Activated CD4-positive, alpha-beta memory T cell treated with anti-CD3 and anti-CD28 coated beads, Interleukin-2, amount 10 ng/mL, durations not matched to agents 7 days and 5 days (primary cell): ENCODE results near the gene RBFOX2. TPM values are rescaled to one million over a fixed set of nuclear protein-coding genes. Genes with fewer than 3 reads are reported as not detected.
"Not testable (repeated sequence)": the region's sequence is repeated elsewhere in the genome, so short reads cannot be mapped to it uniquely, and the experiment has no call there.

ENCODE experiments used
- CTCF ChIA-PET: fragments of 350-600 bp; sonication (Branson Sonifier 250); formaldehyde crosslinking; loops from one replicate; lab custom pipeline; 2021; ENCODE audit warnings: antibody characterized with exemption, inconsistent platforms; lab: Charles Lee
- POLR2A ChIA-PET: fragments of 350-600 bp; sonication (Branson Sonifier 250); formaldehyde crosslinking; loops from one replicate; lab custom pipeline; 2021; ENCODE audit warnings: antibody characterized with exemption; lab: Charles Lee
- DNase-seq: peaks from one replicate; pipeline ENCODE4 v3.0.0-alpha.2; 2020
- H3K27ac Mint-ChIP-seq: one replicate; pipeline ENCODE4 v1.8.0; 2021; ENCODE audit warnings: mild to moderate bottlenecking, mixed read lengths
- H3K27me3 Mint-ChIP-seq: one replicate; pipeline ENCODE4 v1.8.0; 2021; ENCODE audit warnings: mixed read lengths
- H3K36me3 Mint-ChIP-seq: one replicate; pipeline ENCODE4 v1.8.0; 2021; ENCODE audit warnings: low read depth, mixed read lengths
- H3K4me1 Mint-ChIP-seq: one replicate; pipeline ENCODE4 v1.8.0; 2021; ENCODE audit warnings: mixed read lengths
- H3K4me3 Mint-ChIP-seq: one replicate; pipeline ENCODE4 v1.8.0; 2021; ENCODE audit warnings: mild to moderate bottlenecking, mixed read lengths
- H3K9me3 Mint-ChIP-seq: one replicate; pipeline ENCODE4 v1.8.0; 2021; ENCODE audit warnings: mixed read lengths
- total RNA-seq, 2 experiments: library from RNA; stranded (reverse); gene quantifications; one replicate each; pipeline ENCODE4 v1.2.3, GENCODE V29; 2021

The RBFOX2 gene
- total RNA-seq, 2 experiments from 2014 or later = 0.83 to 1.4 TPM

DNA sequence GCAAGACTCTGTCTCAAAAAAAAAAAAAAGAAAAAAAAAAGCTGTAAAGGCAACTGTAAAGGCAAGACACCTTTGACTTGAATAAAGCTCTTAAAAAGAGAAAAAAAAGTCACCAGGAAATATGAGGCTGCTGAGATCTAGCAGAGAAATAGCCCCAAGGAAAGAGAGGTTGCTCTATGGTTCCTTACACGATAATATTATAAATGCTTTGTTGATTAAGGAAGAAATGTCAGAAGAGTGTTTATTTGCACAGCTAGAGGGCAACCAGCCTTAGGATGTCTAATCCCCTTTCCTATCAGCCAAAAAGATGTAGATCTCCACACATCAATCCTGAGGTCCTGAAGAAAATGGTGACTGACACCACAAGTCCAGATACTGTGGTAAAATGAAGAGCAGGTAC lies 32.0 kb downstream of the RBFOX2 start:
- DNase-seq = no peak
- H3K4me3 Mint-ChIP-seq = no peak overlapping the region
- ChIA-PET CTCF (interaction anchor here (1.6 kb wide), 1 partner anchor 69 kb away, joined by 5 read pairs; no protein-coding TSS in a partner anchor), POLR2A (no interaction called here)
- H3K27ac Mint-ChIP-seq = no peak overlapping the region
- H3K9me3 Mint-ChIP-seq = no peaks in the 10 kb centered on the region
- no peaks in the 10 kb centered on the region for H3K36me3 Mint-ChIP-seq
- peaks cover 16% of the 10 kb centered on the region for H3K27me3 Mint-ChIP-seq
- H3K4me1 Mint-ChIP-seq = no peaks in the 10 kb centered on the region

DNA sequence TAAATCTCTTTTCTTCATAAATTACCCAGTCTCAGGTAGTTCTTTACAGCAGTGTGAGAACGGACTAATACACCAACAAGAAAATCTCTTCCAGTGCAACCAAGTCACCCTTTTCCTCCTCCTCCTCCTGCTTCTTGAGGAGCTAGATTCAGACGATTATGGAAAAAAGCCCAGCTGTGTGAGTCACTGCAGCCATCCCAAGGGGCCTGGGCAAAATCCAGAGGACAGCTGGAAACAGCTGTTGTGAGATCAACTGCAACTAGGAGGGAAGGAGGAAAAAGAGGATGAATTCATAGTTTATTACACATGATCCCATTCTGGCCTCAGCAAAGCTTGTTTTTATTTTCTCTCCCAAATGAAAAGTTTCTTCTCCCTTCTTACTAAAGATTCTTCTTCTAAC lies 32.9 kb downstream of the RBFOX2 start:
- POLR2A ChIA-PET = no interaction called here
- Mint-ChIP-seq H3K9me3 (no peaks in the 10 kb centered on the region), H3K36me3 (no peaks in the 10 kb centered on the region), H3K27me3 (peaks cover 16% of the 10 kb centered on the region), H3K4me3 (no peak overlapping the region), H3K4me1 (no peaks in the 10 kb centered on the region), H3K27ac (no peak overlapping the region)
- DNase-seq = no peak
- CTCF ChIA-PET = interaction anchor here (0.6 to 1.2 kb wide), 2 partner anchors 70 to 552 kb away, joined by 3 read pairs; no protein-coding TSS in a partner anchor

GRCh38 chr22:35995348-35995747 lies 33.3 kb downstream of the RBFOX2 start:
- POLR2A ChIA-PET = no interaction called here
- Mint-ChIP-seq H3K9me3 (no peaks in the 10 kb centered on the region), H3K4me3 (no peak overlapping the region), H3K36me3 (no peaks in the 10 kb centered on the region), H3K4me1 (no peaks in the 10 kb centered on the region), H3K27ac (no peak overlapping the region), H3K27me3 (peaks cover 16% of the 10 kb centered on the region)
- DNase-seq = no peak
- CTCF ChIA-PET = interaction anchor here (1.2 kb wide), 1 partner anchor 71 kb away, joined by 3 read pairs; no protein-coding TSS in a partner anchor

DNA sequence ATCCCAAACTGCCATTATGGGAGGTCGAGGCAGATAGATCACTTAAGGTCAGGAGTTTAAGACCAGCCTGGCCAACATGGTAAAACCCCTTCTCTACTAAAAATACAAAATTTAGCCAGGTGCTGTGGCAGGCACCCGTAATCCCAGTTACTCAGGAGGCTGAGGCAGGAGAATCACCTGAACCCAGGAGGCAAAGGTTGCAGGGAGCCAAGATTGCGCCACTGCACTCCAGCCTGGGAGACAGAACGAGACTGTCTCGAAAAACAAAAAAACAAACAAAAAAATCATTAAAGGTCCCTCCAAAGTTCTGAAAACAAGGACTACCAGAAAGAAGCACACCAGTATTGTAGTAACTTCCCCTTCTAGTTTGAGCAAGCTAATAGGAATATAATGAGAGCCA lies 34.9 kb downstream of the RBFOX2 start:
- H3K36me3 Mint-ChIP-seq, CTCF ChIA-PET, H3K9me3 Mint-ChIP-seq, DNase-seq, H3K4me3 Mint-ChIP-seq, H3K27ac Mint-ChIP-seq, H3K4me1 Mint-ChIP-seq, POLR2A ChIA-PET: not testable (repeated sequence)
- peaks cover 13% of the 10 kb centered on the region for H3K27me3 Mint-ChIP-seq

DNA sequence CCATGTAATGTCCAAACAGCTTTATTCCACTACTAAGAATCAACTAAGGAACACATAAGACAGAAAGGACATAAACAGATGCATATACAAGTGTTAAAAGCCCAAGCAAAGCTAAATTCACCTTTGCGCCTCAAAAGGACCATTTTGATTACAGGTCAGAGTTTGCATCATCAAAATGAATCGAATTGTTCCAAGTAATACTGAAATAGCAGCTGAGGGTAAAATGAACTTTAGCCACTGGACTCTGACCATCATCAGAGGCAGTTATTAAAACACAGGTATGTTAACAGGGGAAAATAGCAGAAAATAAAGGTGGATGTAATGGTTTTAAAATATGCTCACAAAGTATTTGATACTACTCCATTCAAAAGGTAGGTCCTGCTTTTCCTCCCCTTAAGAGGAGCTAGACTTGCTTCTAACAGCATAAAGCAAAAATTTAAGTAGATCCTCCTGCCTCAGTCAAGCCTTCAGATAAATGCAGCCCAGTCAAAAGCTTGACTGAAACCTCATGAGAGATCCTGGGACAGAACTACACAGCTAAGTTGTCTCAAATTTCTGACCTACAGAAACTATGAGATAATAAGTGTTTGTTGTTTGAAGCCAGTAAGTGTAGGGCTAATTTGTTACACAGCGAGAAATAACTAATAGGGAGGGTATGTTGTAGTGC lies 35.4 kb downstream of the RBFOX2 start:
- ChIA-PET CTCF (interaction anchor here (1.1 kb wide), 1 partner anchor 73 kb away, joined by 5 read pairs; no protein-coding TSS in a partner anchor), POLR2A (no interaction called here)
- no peaks in the 10 kb centered on the region for H3K36me3 Mint-ChIP-seq
- no peak for DNase-seq
- H3K27ac Mint-ChIP-seq = no peak overlapping the region
- no peaks in the 10 kb centered on the region for H3K9me3 Mint-ChIP-seq
- H3K27me3 Mint-ChIP-seq = peaks cover 13% of the 10 kb centered on the region
- no peak overlapping the region for H3K4me3 Mint-ChIP-seq
- no peaks in the 10 kb centered on the region for H3K4me1 Mint-ChIP-seq

DNA sequence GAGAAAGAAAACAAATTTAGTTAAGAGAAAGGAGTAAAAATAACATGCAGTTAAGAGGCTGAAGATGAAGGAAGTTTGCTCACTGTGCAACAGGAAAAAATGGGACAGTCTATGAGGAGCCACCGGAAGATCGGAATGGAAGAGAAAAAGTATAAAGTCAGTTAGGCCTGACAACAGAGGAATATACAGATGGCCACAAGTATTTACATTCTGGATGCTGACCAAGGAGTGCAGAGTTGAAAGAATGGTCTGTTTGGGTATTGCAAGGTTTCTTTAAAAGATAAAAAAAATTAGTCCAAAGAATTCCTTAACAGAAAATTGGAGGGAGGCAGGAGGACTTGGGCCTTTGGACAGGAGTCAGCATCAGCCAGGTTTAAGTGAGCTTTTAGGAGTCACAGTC lies 37.5 kb downstream of the RBFOX2 start:
- peaks cover 13% of the 10 kb centered on the region for H3K27me3 Mint-ChIP-seq
- no peak for DNase-seq
- H3K4me1 Mint-ChIP-seq = no peaks in the 10 kb centered on the region
- H3K27ac Mint-ChIP-seq = no peak overlapping the region
- ChIA-PET POLR2A (no interaction called here), CTCF (no interaction called here)
- no peaks in the 10 kb centered on the region for H3K9me3 Mint-ChIP-seq
- H3K4me3 Mint-ChIP-seq = no peak overlapping the region
- H3K36me3 Mint-ChIP-seq = no peaks in the 10 kb centered on the region

GRCh38 chr22:35988030-35988429 lies 40.6 kb downstream of the RBFOX2 start:
- ChIA-PET POLR2A (no interaction called here), CTCF (no interaction called here)
- H3K27me3 Mint-ChIP-seq = peaks cover 8% of the 10 kb centered on the region
- no peak overlapping the region for H3K4me3 Mint-ChIP-seq
- H3K4me1 Mint-ChIP-seq = no peaks in the 10 kb centered on the region
- DNase-seq = no peak
- no peak overlapping the region for H3K27ac Mint-ChIP-seq
- no peaks in the 10 kb centered on the region for H3K9me3 Mint-ChIP-seq
- H3K36me3 Mint-ChIP-seq = no peaks in the 10 kb centered on the region

- no peak for DNase-seq
- Mint-ChIP-seq H3K27me3 (peaks cover 8% of the 10 kb centered on the region), H3K4me1 (no peaks in the 10 kb centered on the region), H3K9me3 (no peaks in the 10 kb centered on the region), H3K36me3 (no peaks in the 10 kb centered on the region), H3K4me3 (no peak overlapping the region), H3K27ac (no peak overlapping the region)
- CTCF ChIA-PET = no interaction called here
- POLR2A ChIA-PET = no interaction called here
Observed at GRCh38 chr22:35987487-35987886, 41.1 kb downstream of the RBFOX2 start.

DNA sequence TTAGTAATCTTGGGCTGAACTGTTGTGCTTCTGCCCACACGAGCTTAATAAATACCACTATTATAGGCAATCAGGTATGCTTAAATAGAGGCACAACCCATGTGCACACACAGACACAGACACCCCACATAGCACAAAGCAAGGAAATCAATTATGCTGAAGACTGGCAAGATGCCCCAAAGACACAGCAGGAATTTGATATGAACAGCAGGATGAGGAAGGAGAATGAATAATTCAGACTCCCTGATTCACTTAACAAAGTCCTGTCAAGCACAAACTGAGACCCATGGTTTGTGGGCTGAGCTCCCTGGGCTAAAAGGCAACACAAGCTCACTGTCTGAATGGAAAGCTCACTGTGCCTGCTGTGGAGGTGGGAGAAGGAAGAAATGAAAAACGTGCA lies 42.5 kb downstream of the RBFOX2 start:
- peaks cover 10% of the 10 kb centered on the region for H3K27me3 Mint-ChIP-seq
- no peak overlapping the region for H3K4me3 Mint-ChIP-seq
- H3K4me1 Mint-ChIP-seq = no peaks in the 10 kb centered on the region

GRCh38 chr22:35985371-35985770 lies 43.3 kb downstream of the RBFOX2 start:
- POLR2A ChIA-PET = no interaction called here
- H3K36me3 Mint-ChIP-seq = no peaks in the 10 kb centered on the region
- H3K4me1 Mint-ChIP-seq = no peaks in the 10 kb centered on the region
- no peaks in the 10 kb centered on the region for H3K9me3 Mint-ChIP-seq
- no peak for DNase-seq
- no peak overlapping the region for H3K4me3 Mint-ChIP-seq
- H3K27me3 Mint-ChIP-seq = peaks cover 12% of the 10 kb centered on the region
- no peak overlapping the region for H3K27ac Mint-ChIP-seq
- CTCF ChIA-PET = no interaction called here

More for the DNA sequence above, 42.5 kb downstream of the RBFOX2 start:
- Mint-ChIP-seq H3K36me3 (no peaks in the 10 kb centered on the region), H3K9me3 (no peaks in the 10 kb centered on the region), H3K27ac (no peak overlapping the region)
- ChIA-PET POLR2A (no interaction called here), CTCF (no interaction called here)
- DNase-seq = no peak

GRCh38 chr22:35984183-35985175 lies 44.1 kb downstream of the RBFOX2 start:
- H3K27ac Mint-ChIP-seq = no peak overlapping the region
- POLR2A ChIA-PET = no interaction called here

DNA sequence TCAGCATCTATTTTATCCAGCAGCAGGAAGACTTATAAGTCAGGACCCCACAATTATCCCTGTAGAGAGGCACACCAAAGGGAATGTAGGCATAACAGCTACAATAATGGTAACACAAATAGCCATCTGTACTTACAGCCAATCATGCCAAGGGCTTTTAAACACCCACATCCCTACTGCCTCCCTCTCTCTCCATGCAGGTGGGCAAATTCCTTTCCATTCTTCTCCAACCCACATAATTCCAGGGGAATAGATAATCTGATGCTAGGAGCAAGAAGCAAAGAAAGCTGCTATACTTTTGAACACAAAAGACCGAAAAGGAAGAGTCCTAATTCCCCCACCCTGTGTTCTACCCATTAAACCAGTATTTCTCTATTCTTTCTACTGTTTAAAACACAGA lies 46.7 kb downstream of the RBFOX2 start:
- Mint-ChIP-seq H3K4me3 (no peak overlapping the region), H3K27ac (no peak overlapping the region), H3K27me3 (peaks cover 19% of the 10 kb centered on the region), H3K9me3 (no peaks in the 10 kb centered on the region), H3K36me3 (no peaks in the 10 kb centered on the region), H3K4me1 (no peaks in the 10 kb centered on the region)
- CTCF ChIA-PET = interaction anchor here (0.8 kb wide), 1 partner anchor 83 kb away, joined by 3 read pairs; no protein-coding TSS in a partner anchor
- POLR2A ChIA-PET = no interaction called here
- no peak for DNase-seq

More at GRCh38 chr22:35984183-35985175, 44.1 kb downstream of the RBFOX2 start:
- Mint-ChIP-seq H3K36me3 (no peaks in the 10 kb centered on the region), H3K27me3 (peaks cover 12% of the 10 kb centered on the region), H3K9me3 (no peaks in the 10 kb centered on the region), H3K4me3 (no peak overlapping the region), H3K4me1 (no peaks in the 10 kb centered on the region)
- no peak for DNase-seq
- CTCF ChIA-PET = no interaction called here

- ChIA-PET CTCF (no interaction called here), POLR2A (no interaction called here)
- no peaks in the 10 kb centered on the region for H3K36me3 Mint-ChIP-seq
- no peak for DNase-seq
- H3K4me1 Mint-ChIP-seq = no peaks in the 10 kb centered on the region
- no peak overlapping the region for H3K27ac Mint-ChIP-seq
- no peak overlapping the region for H3K4me3 Mint-ChIP-seq
- H3K9me3 Mint-ChIP-seq = no peaks in the 10 kb centered on the region
- H3K27me3 Mint-ChIP-seq = peaks cover 23% of the 10 kb centered on the region
Observed at GRCh38 chr22:35978889-35979288, 49.7 kb downstream of the RBFOX2 start.
